ENCODE measurements around the gene ABHD12B.

The ABHD12B gene

GRCh38 chr14:50943943-50944646 is 72.2 kb downstream of the ABHD12B start, which contains the start of gene PYGL:
TSS of gene PYGL (minus strand) at chr14:50944483. CDS start at chr14:50944403, 80 bp downstream.
- Histone ChIP-seq H3K27me3 (ENCODE audit: insufficient read depth, low read length, poor library complexity) (no peaks in the 10 kb centered on the region), H4K5ac (ENCODE audit: low read length) (no peak within 1 kb of the TSS), H3K56ac (ENCODE audit: low read length) (peak within 1 kb of the TSS; percentile 94), H3K36me3 (ENCODE audit: control insufficient read depth, insufficient read depth, low read length) (no peaks in the 10 kb centered on the region), H2BK15ac (replicated peaks; ENCODE audit: low read depth) (no peak within 1 kb of the TSS), H3K79me2 (ENCODE audit: control insufficient read depth, insufficient read depth, low read length) (no peaks in the 10 kb centered on the region), H3K79me1 (ENCODE audit: low read length) (no peaks in the 10 kb centered on the region), H3K23ac (ENCODE audit: low read length) (peak within 1 kb of the TSS; percentile 66), H3K27ac (ENCODE audit: low read depth, low read length) (peak within 1 kb of the TSS; percentile 49), H3K18ac (ENCODE audit: low read length) (peak within 1 kb of the TSS; percentile 52), H2BK120ac (ENCODE audit: low read depth, low read length) (no peak within 1 kb of the TSS), H2BK5ac (ENCODE audit: low read length) (peak within 1 kb of the TSS; percentile 59), H3K4me1 (ENCODE audit: control insufficient read depth, low read depth, low read length) (no peaks in the 10 kb centered on the region), H3K4ac (ENCODE audit: low read depth, low read length) (no peak within 1 kb of the TSS), H4K8ac (ENCODE audit: low read depth, low read length) (no peak within 1 kb of the TSS), H2AK5ac (ENCODE audit: low read length) (no peak within 1 kb of the TSS), H3K4me3 (ENCODE audit: low read length) (peak within 1 kb of the TSS; percentile 73), H3K4me2 (ENCODE audit: low read length) (peak within 1 kb of the TSS; percentile 97), H3K9ac (ENCODE audit: low read length) (peak within 1 kb of the TSS; percentile 74)
- WGBS (ENCODE audit: extremely low coverage, insufficient coverage, low lambda C conversion rate): no CpG with 5 or more reads among the region's 74 CpGs
- peak; percentile 82 for DNase-seq

- H3K18ac ChIP-seq (ENCODE audit: low read length): peak overlapping the region; percentile 52
- peak overlapping the region; percentile 88 for H3K56ac ChIP-seq (ENCODE audit: low read length)
- H3K23ac ChIP-seq (ENCODE audit: low read length): no peak overlapping the region
- no peak overlapping the region for H4K8ac ChIP-seq (ENCODE audit: low read depth, low read length)
- H2BK15ac ChIP-seq (replicated peaks; ENCODE audit: low read depth): no peak overlapping the region
- WGBS (ENCODE audit: extremely low coverage, insufficient coverage, low lambda C conversion rate): no CpG with 5 or more reads among the region's 29 CpGs
- no peak overlapping the region for H2BK120ac ChIP-seq (ENCODE audit: low read depth, low read length)
- no peaks in the 10 kb centered on the region for H3K79me1 ChIP-seq (ENCODE audit: low read length)
- H3K4me2 ChIP-seq (ENCODE audit: low read length): peak overlapping the region; percentile 91
- H4K5ac ChIP-seq (ENCODE audit: low read length): no peak overlapping the region
- H3K27ac ChIP-seq (ENCODE audit: low read depth, low read length): peak overlapping the region; percentile 49
- H3K36me3 ChIP-seq (ENCODE audit: control insufficient read depth, insufficient read depth, low read length): no peaks in the 10 kb centered on the region
- DNase-seq: no peak
- H2BK5ac ChIP-seq (ENCODE audit: low read length): no peak overlapping the region
- no peaks in the 10 kb centered on the region for H3K79me2 ChIP-seq (ENCODE audit: control insufficient read depth, insufficient read depth, low read length)
- H3K4me1 ChIP-seq (ENCODE audit: control insufficient read depth, low read depth, low read length): no peaks in the 10 kb centered on the region
- peak overlapping the region; percentile 70 for H3K4me3 ChIP-seq (ENCODE audit: low read length)
- H2AK5ac ChIP-seq (ENCODE audit: low read length): no peak overlapping the region
- H3K9ac ChIP-seq (ENCODE audit: low read length): peak overlapping the region; percentile 74
- H3K4ac ChIP-seq (ENCODE audit: low read depth, low read length): no peak overlapping the region
- no peaks in the 10 kb centered on the region for H3K27me3 ChIP-seq (ENCODE audit: insufficient read depth, low read length, poor library complexity)
Observed at GRCh38 chr14:50944647-50945413, 73.0 kb downstream of the ABHD12B start.

- no peak overlapping the region for H3K4me2 ChIP-seq (ENCODE audit: low read length)
- no peak overlapping the region for H3K27ac ChIP-seq (ENCODE audit: low read depth, low read length)
- no peak overlapping the region for H3K23ac ChIP-seq (ENCODE audit: low read length)
- no peak overlapping the region for H4K5ac ChIP-seq (ENCODE audit: low read length)
- H3K4ac ChIP-seq (ENCODE audit: low read depth, low read length): no peak overlapping the region
- no peaks in the 10 kb centered on the region for H3K36me3 ChIP-seq (ENCODE audit: control insufficient read depth, insufficient read depth, low read length)
- H2AK5ac ChIP-seq (ENCODE audit: low read length): no peak overlapping the region
- H3K18ac ChIP-seq (ENCODE audit: low read length): no peak overlapping the region
- H3K4me1 ChIP-seq (ENCODE audit: control insufficient read depth, low read depth, low read length): no peaks in the 10 kb centered on the region
- H2BK120ac ChIP-seq (ENCODE audit: low read depth, low read length): no peak overlapping the region
- H2BK15ac ChIP-seq (replicated peaks; ENCODE audit: low read depth): no peak overlapping the region
- no peak overlapping the region for H3K56ac ChIP-seq (ENCODE audit: low read length)
- WGBS (ENCODE audit: extremely low coverage, insufficient coverage, low lambda C conversion rate): no CpG with 5 or more reads among the region's 5 CpGs
- no peak for DNase-seq
- no peak overlapping the region for H2BK5ac ChIP-seq (ENCODE audit: low read length)
- H3K79me1 ChIP-seq (ENCODE audit: low read length): no peaks in the 10 kb centered on the region
- no peaks in the 10 kb centered on the region for H3K27me3 ChIP-seq (ENCODE audit: insufficient read depth, low read length, poor library complexity)
- H3K79me2 ChIP-seq (ENCODE audit: control insufficient read depth, insufficient read depth, low read length): no peaks in the 10 kb centered on the region
- H4K8ac ChIP-seq (ENCODE audit: low read depth, low read length): no peak overlapping the region
- no peak overlapping the region for H3K9ac ChIP-seq (ENCODE audit: low read length)
- no peak overlapping the region for H3K4me3 ChIP-seq (ENCODE audit: low read length)
Observed at GRCh38 chr14:50946234-50946935, 74.5 kb downstream of the ABHD12B start.

DNA sequence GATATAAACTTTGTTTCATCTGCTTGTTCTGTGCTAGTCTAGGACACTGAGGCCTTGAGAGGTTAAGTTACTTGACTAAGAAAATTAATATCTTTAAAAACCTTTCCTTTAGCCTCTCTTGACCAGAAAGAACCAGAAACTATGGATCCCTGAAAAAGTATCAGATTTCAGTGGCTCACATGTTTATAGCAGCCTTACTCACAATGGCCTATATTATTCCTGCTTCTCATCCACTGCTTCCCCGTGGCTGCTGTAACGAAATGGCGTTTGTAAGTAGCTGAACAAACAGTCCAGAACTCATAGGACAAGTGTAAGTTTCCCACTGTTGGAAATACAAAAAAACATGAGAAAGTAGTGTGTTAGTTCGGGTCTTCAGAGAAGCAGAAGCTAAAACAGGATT is 75.6 kb downstream of the ABHD12B start:
- no peaks in the 10 kb centered on the region for H3K79me2 ChIP-seq (ENCODE audit: control insufficient read depth, insufficient read depth, low read length)
- H3K4me3 ChIP-seq (ENCODE audit: low read length): no peak overlapping the region
- no peak overlapping the region for H2BK5ac ChIP-seq (ENCODE audit: low read length)
- no peaks in the 10 kb centered on the region for H3K36me3 ChIP-seq (ENCODE audit: control insufficient read depth, insufficient read depth, low read length)
- H4K8ac ChIP-seq (ENCODE audit: low read depth, low read length): no peak overlapping the region
- no peak overlapping the region for H2BK120ac ChIP-seq (ENCODE audit: low read depth, low read length)
- no peak overlapping the region for H3K4ac ChIP-seq (ENCODE audit: low read depth, low read length)
- H3K23ac ChIP-seq (ENCODE audit: low read length): no peak overlapping the region
- no peaks in the 10 kb centered on the region for H3K79me1 ChIP-seq (ENCODE audit: low read length)
- no peak overlapping the region for H3K18ac ChIP-seq (ENCODE audit: low read length)
- H3K4me1 ChIP-seq (ENCODE audit: control insufficient read depth, low read depth, low read length): no peaks in the 10 kb centered on the region
- H3K27me3 ChIP-seq (ENCODE audit: insufficient read depth, low read length, poor library complexity): no peaks in the 10 kb centered on the region
- no peak overlapping the region for H3K9ac ChIP-seq (ENCODE audit: low read length)
- H3K56ac ChIP-seq (ENCODE audit: low read length): no peak overlapping the region
- H3K4me2 ChIP-seq (ENCODE audit: low read length): no peak overlapping the region
- no peak overlapping the region for H3K27ac ChIP-seq (ENCODE audit: low read depth, low read length)
- no peak overlapping the region for H4K5ac ChIP-seq (ENCODE audit: low read length)
- no CpG with 5 or more reads among the region's 4 CpGs for WGBS (ENCODE audit: extremely low coverage, insufficient coverage, low lambda C conversion rate)
- no peak for DNase-seq
- H2BK15ac ChIP-seq (replicated peaks; ENCODE audit: low read depth): no peak overlapping the region
- H2AK5ac ChIP-seq (ENCODE audit: low read length): no peak overlapping the region

DNA sequence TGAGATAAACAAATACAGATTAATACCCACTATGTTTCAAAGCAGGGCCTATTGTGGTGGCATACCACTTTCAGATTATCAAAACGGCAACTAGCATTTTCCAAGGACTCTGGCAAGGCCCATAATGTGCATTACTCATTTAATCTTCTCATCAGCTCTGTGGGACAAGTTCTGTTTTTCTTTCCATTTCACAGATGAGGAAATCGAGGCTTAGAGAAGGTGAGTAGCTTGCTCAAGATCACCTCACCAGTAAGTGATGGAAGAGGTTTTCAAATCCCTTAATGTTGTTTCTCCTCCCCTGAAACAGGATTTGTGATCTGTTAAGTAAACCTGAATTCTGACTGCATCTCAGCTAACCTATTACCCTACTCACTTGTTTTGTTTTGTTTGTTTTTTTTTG is 76.4 kb downstream of the ABHD12B start:
- H3K4me3 ChIP-seq (ENCODE audit: low read length): no peak overlapping the region
- H3K79me2 ChIP-seq (ENCODE audit: control insufficient read depth, insufficient read depth, low read length): no peaks in the 10 kb centered on the region
- H2AK5ac ChIP-seq (ENCODE audit: low read length): no peak overlapping the region
- H3K27me3 ChIP-seq (ENCODE audit: insufficient read depth, low read length, poor library complexity): no peaks in the 10 kb centered on the region
- H3K4ac ChIP-seq (ENCODE audit: low read depth, low read length): no peak overlapping the region
- no peak overlapping the region for H3K56ac ChIP-seq (ENCODE audit: low read length)
- no peak for DNase-seq
- H3K4me2 ChIP-seq (ENCODE audit: low read length): no peak overlapping the region
- H3K27ac ChIP-seq (ENCODE audit: low read depth, low read length): no peak overlapping the region
- no peaks in the 10 kb centered on the region for H3K79me1 ChIP-seq (ENCODE audit: low read length)
- no peak overlapping the region for H2BK5ac ChIP-seq (ENCODE audit: low read length)
- no peak overlapping the region for H4K5ac ChIP-seq (ENCODE audit: low read length)
- H3K23ac ChIP-seq (ENCODE audit: low read length): no peak overlapping the region
- no peak overlapping the region for H2BK15ac ChIP-seq (replicated peaks; ENCODE audit: low read depth)
- WGBS (ENCODE audit: extremely low coverage, insufficient coverage, low lambda C conversion rate): no CpG with 5 or more reads among the region's 2 CpGs
- H3K9ac ChIP-seq (ENCODE audit: low read length): no peak overlapping the region
- H4K8ac ChIP-seq (ENCODE audit: low read depth, low read length): no peak overlapping the region
- no peak overlapping the region for H3K18ac ChIP-seq (ENCODE audit: low read length)
- H3K36me3 ChIP-seq (ENCODE audit: control insufficient read depth, insufficient read depth, low read length): no peaks in the 10 kb centered on the region
- H3K4me1 ChIP-seq (ENCODE audit: control insufficient read depth, low read depth, low read length): no peaks in the 10 kb centered on the region
- H2BK120ac ChIP-seq (ENCODE audit: low read depth, low read length): no peak overlapping the region
